Gastrocnemius medialis (tissue), 4 donors: ENCODE measurements around the gene NEUROD2. TPM values are rescaled to one million over a fixed set of nuclear protein-coding genes. Genes with fewer than 3 reads are reported as not detected.

ENCODE experiments used
- ATAC-seq, 2 donors: fragments of 150-250 bp; one replicate each; pipeline ENCODE4 v1.9.1; 2016
- DNase-seq, 2 donors: peaks; one replicate each; pipeline ENCODE4 v3.0.0-alpha.2; 2019
- H3K27ac ChIP-seq, 4 donors: fragments of 200-600 bp; sonication (generic); 1 replicate in 1 of 4; 2 replicates in 3 of 4; pipeline ENCODE4 v1.5.1; 2016 to 2018; ENCODE audit warnings: mild to moderate bottlenecking in 2 of 4, moderate library complexity in 1 of 4
- H3K27me3 ChIP-seq, 3 donors: fragments of 200-600 bp; sonication (generic) in 2 of 3; 1 replicate in 1 of 3; 2 replicates in 2 of 3; pipeline versions ENCODE4 v1.5.1 to v1.6.0; 2016 to 2019; ENCODE audit warnings: mild to moderate bottlenecking in 1 of 3, moderate library complexity in 1 of 3
- H3K36me3 ChIP-seq, 2 donors: fragments of 200-600 bp; sonication (generic) in 1 of 2; one replicate each; pipeline ENCODE4 v1.5.1; 2017 to 2018
- H3K4me1 ChIP-seq, 2 donors: fragments of 200-600 bp; sonication (generic) in 1 of 2; one replicate each; pipeline ENCODE4 v1.5.1; 2016 to 2017; ENCODE audit warnings: mild to moderate bottlenecking in 2 of 2
- H3K4me3 ChIP-seq, 4 donors: fragments of 200-600 bp; sonication (generic) in 3 of 4; 1 replicate in 1 of 4; 2 replicates in 3 of 4; pipeline ENCODE4 v1.5.1; 2016 to 2019; ENCODE audit warnings: mild to moderate bottlenecking in 2 of 4
- H3K9me3 ChIP-seq, 3 donors: fragments of 200-600 bp; sonication (generic) in 2 of 3; 1 replicate in 1 of 3; 2 replicates in 2 of 3; pipeline ENCODE4 v1.5.1; 2016 to 2019
- CTCF ChIP-seq, 5 experiments: fragments of 450-650 bp in 3 of 5; fragments of 200-600 bp in 2 of 5; sonication (generic) in 2 of 5; IDR thresholded peaks in 4 of 5; conservative IDR thresholded peaks in 1 of 5; 1 replicate in 4 of 5; 2 replicates in 1 of 5; pipeline ENCODE4 v1.5.1; 2016 to 2019; ENCODE audit warnings: antibody characterized with exemption in 5 of 5, mild to moderate bottlenecking in 3 of 5, moderate library complexity in 3 of 5
- POLR2A ChIP-seq, 2 donors: fragments of 450-650 bp; IDR thresholded peaks; one replicate each; pipeline ENCODE4 v1.6.1; 2017; ENCODE audit warnings: antibody characterized with exemption in 2 of 2, mild to moderate bottlenecking in 2 of 2, moderate library complexity in 2 of 2
- in situ Hi-C, 4 donors: fragments of 200-750 bp; cut with MboI; loops; one replicate each; pipeline versions ENCODE4 v1.15.0 to v1.8.0; 2017; ENCODE audit warnings: low sequenced_read_pairs in 4 of 4
- intact Hi-C: fragments of 100-400 bp; cut with DNase I; formaldehyde crosslinking; loops from one replicate; pipeline ENCODE4 v1.15.1; 2023; ENCODE audit warnings: low total_unique reads
- total RNA-seq, 4 donors: library from RNA; depleted of rRNA; stranded (reverse); fragments of >200 nt; gene quantifications; one replicate each; pipeline versions ENCODE4 v1.1.0 to v1.2.3, GENCODE V29; 2016

Gene NEUROD2
- total RNA-seq, 4 donors from 2014 or later, result not detected

GRCh38 chr17:39581071-39581758, 26.5 kb downstream of the NEUROD2 start:
- Histone ChIP-seq H3K27me3 (no peaks in the 10 kb centered on the region), H3K4me3 (no peak overlapping the region), H3K27ac (no peak overlapping the region), H3K36me3 (no peaks in the 10 kb centered on the region), H3K4me1 (no peaks in the 10 kb centered on the region), H3K9me3 (no peaks in the 10 kb centered on the region)
- no peak for ATAC-seq
- intact Hi-C loops (no loop called here), in situ Hi-C loops (no loop called here)
- no peak for DNase-seq
- TF ChIP-seq POLR2A (IDR thresholded peaks at IDR 0.05), result no peak
- no peak for TF ChIP-seq CTCF (IDR thresholded peaks at IDR 0.05 in 4 of 5, conservative IDR thresholded peaks at IDR 0.05 in 1 of 5)

GRCh38 chr17:39580082-39580468, 27.6 kb downstream of the NEUROD2 start:
- no peaks in the 10 kb centered on the region for H3K9me3 ChIP-seq
- no peak overlapping the region for H3K4me3 ChIP-seq
- no peaks in the 10 kb centered on the region for H3K27me3 ChIP-seq
- intact Hi-C loops (no loop called here), in situ Hi-C loops (no loop called here)
- no peaks in the 10 kb centered on the region for H3K4me1 ChIP-seq
- TF ChIP-seq POLR2A (IDR thresholded peaks at IDR 0.05), result no peak
- no peak for TF ChIP-seq CTCF (IDR thresholded peaks at IDR 0.05 in 4 of 5, conservative IDR thresholded peaks at IDR 0.05 in 1 of 5)
- no peaks in the 10 kb centered on the region for H3K36me3 ChIP-seq
- ATAC-seq, result no peak
- no peak for DNase-seq
- H3K27ac ChIP-seq, result no peak overlapping the region

GRCh38 chr17:39579318-39580081, 28.2 kb downstream of the NEUROD2 start:
- ATAC-seq (peak in 1 of 2 donors; percentile 36), DNase-seq (no peak)
- no peaks in the 10 kb centered on the region for H3K36me3 ChIP-seq
- in situ Hi-C loops, result no loop called here
- H3K4me3 ChIP-seq, result no peak overlapping the region
- intact Hi-C loops, result no loop called here
- no peaks in the 10 kb centered on the region for H3K9me3 ChIP-seq
- no peaks in the 10 kb centered on the region for H3K4me1 ChIP-seq
- TF ChIP-seq POLR2A (IDR thresholded peaks at IDR 0.05), result no peak
- no peak for TF ChIP-seq CTCF (IDR thresholded peaks at IDR 0.05 in 4 of 5, conservative IDR thresholded peaks at IDR 0.05 in 1 of 5)
- no peak overlapping the region for H3K27ac ChIP-seq
- no peaks in the 10 kb centered on the region for H3K27me3 ChIP-seq

GRCh38 chr17:39578272-39578671, 29.4 kb downstream of the NEUROD2 start:
- in situ Hi-C loops (no loop called here), intact Hi-C loops (no loop called here)
- peaks cover 0 to under 1% of the 10 kb centered on the region in 2 donors for H3K4me1 ChIP-seq
- no peaks in the 10 kb centered on the region for H3K27me3 ChIP-seq
- ATAC-seq (no peak), DNase-seq (no peak)
- no peaks in the 10 kb centered on the region for H3K36me3 ChIP-seq
- H3K9me3 ChIP-seq, result no peaks in the 10 kb centered on the region
- TF ChIP-seq CTCF (IDR thresholded peaks at IDR 0.05 in 4 of 5, conservative IDR thresholded peaks at IDR 0.05 in 1 of 5) (no peak), POLR2A (IDR thresholded peaks at IDR 0.05) (no peak)
- no peak overlapping the region for H3K4me3 ChIP-seq
- H3K27ac ChIP-seq, result no peak overlapping the region
